HepG2 (cell line): ENCODE measurements around the gene IQCE. TPM values are rescaled to one million over a fixed set of nuclear protein-coding genes. Genes with fewer than 3 reads are reported as not detected.
A peak's percentile ranks its signal among the peaks of the same experiment; 100 is the strongest.

Source experiments
- AGO2 ChIP-seq: fragments of 200-400 bp; formaldehyde crosslinking; optimal IDR thresholded peaks from 2 replicates; pipeline ENCODE3; 2017; ENCODE audit warnings: mild to moderate bottlenecking, low read depth, low read length, moderate library complexity
- ESRRA ChIP-seq: sonication (generic); formaldehyde crosslinking; IDR thresholded peaks from 2 replicates; pipeline ENCODE4 v1.5.1; 2020; ENCODE audit warnings: mild to moderate bottlenecking, low read depth, missing genetic modification reagents
- EZH2 ChIP-seq: conservative IDR thresholded peaks from 2 replicates; pipeline ENCODE4 v1.6.1; 2012; ENCODE audit warnings: mild to moderate bottlenecking, low read depth, low read length, moderate library complexity
- FOXA3 ChIP-seq: IDR thresholded peaks from 2 replicates; pipeline ENCODE4 v1.6.1; 2016; ENCODE audit warnings: missing genetic modification reagents, missing compliant biosample characterization
- HNF4A ChIP-seq: sonication (generic); formaldehyde crosslinking; IDR thresholded peaks from 2 replicates; pipeline ENCODE4 v1.4.0; 2020; ENCODE audit warnings: missing genetic modification reagents
- NONO ChIP-seq, 2 experiments: fragments of 450-650 bp in 1 of 2; sonication (generic) in 1 of 2; formaldehyde crosslinking in 1 of 2; IDR thresholded peaks in 1 of 2; conservative IDR thresholded peaks in 1 of 2; 2 replicates each; pipeline versions ENCODE4 v1.6.1 to v1.8.0; 2017 to 2022; ENCODE audit warnings: mild to moderate bottlenecking in 1 of 2, missing genetic modification reagents in 1 of 2, moderate library complexity in 1 of 2
- ONECUT2 ChIP-seq: sonication (generic); formaldehyde crosslinking; IDR thresholded peaks from 2 replicates; pipeline ENCODE4 v1.4.0; 2020; ENCODE audit warnings: missing genetic modification reagents
- PCBP1 ChIP-seq: fragments of 200-400 bp; formaldehyde crosslinking; IDR thresholded peaks from 2 replicates; pipeline ENCODE4 v1.6.1; 2017; ENCODE audit warnings: mild to moderate bottlenecking, low read depth, low read length, borderline replicate concordance
- RFXAP ChIP-seq: sonication (generic); formaldehyde crosslinking; IDR thresholded peaks from 2 replicates; pipeline ENCODE4 v1.4.0; 2020; ENCODE audit warnings: missing genetic modification reagents, borderline replicate concordance
- SALL1 ChIP-seq: sonication (generic); formaldehyde crosslinking; IDR thresholded peaks from 2 replicates; pipeline ENCODE4 v1.8.0; 2022; ENCODE audit warnings: mild to moderate bottlenecking, missing genetic modification reagents
- YEATS2 ChIP-seq: sonication (generic); formaldehyde crosslinking; IDR thresholded peaks from 2 replicates; pipeline ENCODE4 v1.4.0; 2020; ENCODE audit warnings: missing genetic modification reagents, borderline replicate concordance
- ZFP41 ChIP-seq: sonication (generic); formaldehyde crosslinking; IDR thresholded peaks from 2 replicates; pipeline ENCODE4 v1.4.0; 2020; ENCODE audit warnings: mild to moderate bottlenecking, missing genetic modification reagents, borderline replicate concordance
- ZNF276 ChIP-seq: sonication (generic); formaldehyde crosslinking; IDR thresholded peaks from 2 replicates; pipeline ENCODE4 v1.4.0; 2020; ENCODE audit warnings: mild to moderate bottlenecking, low read depth, missing genetic modification reagents
- ZNF331 ChIP-seq: sonication (generic); formaldehyde crosslinking; IDR thresholded peaks from 2 replicates; pipeline ENCODE4 v1.4.0; 2020; ENCODE audit warnings: missing genetic modification reagents
- ZNF503 ChIP-seq: sonication (generic); formaldehyde crosslinking; IDR thresholded peaks from 2 replicates; pipeline ENCODE4 v1.4.0; 2020; ENCODE audit warnings: missing genetic modification reagents
- ZNF550 ChIP-seq: sonication (generic); formaldehyde crosslinking; IDR thresholded peaks from 2 replicates; pipeline ENCODE4 v1.4.0; 2020; ENCODE audit warnings: mild to moderate bottlenecking, missing genetic modification reagents, borderline replicate concordance
- ZNF567 ChIP-seq: sonication (generic); formaldehyde crosslinking; IDR thresholded peaks from 2 replicates; pipeline ENCODE4 v1.8.1; 2023; ENCODE audit warnings: mild to moderate bottlenecking, missing genetic modification reagents, borderline replicate concordance
- ZNF781 ChIP-seq: sonication (generic); formaldehyde crosslinking; IDR thresholded peaks from 2 replicates; pipeline ENCODE4 v1.5.1; 2020; ENCODE audit warnings: borderline replicate concordance, mild to moderate bottlenecking, missing genetic modification reagents; ENCODE audit errors: not compliant biosample characterization
- polyA plus RNA-seq, 8 experiments: library from polyadenylated mRNA; depleted of rRNA in 3 of 8; stranded (reverse) in 7 of 8; unstranded in 1 of 8; fragments of >200 nt; fragmentation: Illumina TruSeq in 4 of 8; extraction: Trizol in 4 of 8; gene quantifications; 2 replicates each; pipeline versions ENCODE4 v1.2.1 to v1.2.3, GENCODE V29; 2011 to 2016; ENCODE audit warnings: low read depth in 4 of 8, missing spikeins in 1 of 8, mixed read lengths in 1 of 8; ENCODE audit not compliant: insufficient read depth in 1 of 8
- total RNA-seq, 5 experiments: library from RNA; depleted of rRNA; stranded (reverse); fragments of >200 nt; fragmentation: Illumina TruSeq; extraction: Trizol; gene quantifications; 2 replicates each; pipeline ENCODE4 v1.2.3, GENCODE V29; 2016; ENCODE audit warnings: low read depth in 1 of 5
- TF ChIP-seq, protein P1 (sequence below): sonication (generic); formaldehyde crosslinking; IDR thresholded peaks from 2 replicates; pipeline ENCODE4 v1.4.0; 2020; ENCODE audit warnings: missing genetic modification reagents

Gene IQCE
- total and polyA plus RNA-seq, 2 of the 13 experiments (the other 11 are each of a cell fraction or from before 2014, with no cell fraction given): 1.5 to 2.5 TPM

GRCh38 chr7:2566890-2567678 lies 8.3 kb downstream of the IQCE start (continued):
- TF ChIP-seq ZNF276 (CRISPR knock-in tag) (no peak), ZNF550 (CRISPR knock-in tag) (no peak), FOXA3 (CRISPR knock-in tag) (no peak), ZNF331 (CRISPR knock-in tag) (no peak), AGO2 (no peak), SALL1 (CRISPR knock-in tag) (peak; percentile 38), ZNF567 (CRISPR knock-in tag) (no peak), HNF4A (CRISPR knock-in tag) (0 out of 2 replicates have a peak, but pooled peaks have one; percentile 5), RFXAP (no peak), ZFP41 (no peak), ZNF781 (CRISPR knock-in tag) (no peak), ESRRA (no peak), YEATS2 (no peak), ONECUT2 (CRISPR knock-in tag) (no peak), PCBP1 (no peak), ZNF503 (CRISPR knock-in tag) (no peak), NONO (IDR thresholded peaks at IDR 0.05) (no peak), NONO (CRISPR knock-in tag; conservative IDR thresholded peaks at IDR 0.05) (no peak; the same call in 1 of the 2 replicates), EZH2 (no peak)
- TF ChIP-seq, protein P1, sequence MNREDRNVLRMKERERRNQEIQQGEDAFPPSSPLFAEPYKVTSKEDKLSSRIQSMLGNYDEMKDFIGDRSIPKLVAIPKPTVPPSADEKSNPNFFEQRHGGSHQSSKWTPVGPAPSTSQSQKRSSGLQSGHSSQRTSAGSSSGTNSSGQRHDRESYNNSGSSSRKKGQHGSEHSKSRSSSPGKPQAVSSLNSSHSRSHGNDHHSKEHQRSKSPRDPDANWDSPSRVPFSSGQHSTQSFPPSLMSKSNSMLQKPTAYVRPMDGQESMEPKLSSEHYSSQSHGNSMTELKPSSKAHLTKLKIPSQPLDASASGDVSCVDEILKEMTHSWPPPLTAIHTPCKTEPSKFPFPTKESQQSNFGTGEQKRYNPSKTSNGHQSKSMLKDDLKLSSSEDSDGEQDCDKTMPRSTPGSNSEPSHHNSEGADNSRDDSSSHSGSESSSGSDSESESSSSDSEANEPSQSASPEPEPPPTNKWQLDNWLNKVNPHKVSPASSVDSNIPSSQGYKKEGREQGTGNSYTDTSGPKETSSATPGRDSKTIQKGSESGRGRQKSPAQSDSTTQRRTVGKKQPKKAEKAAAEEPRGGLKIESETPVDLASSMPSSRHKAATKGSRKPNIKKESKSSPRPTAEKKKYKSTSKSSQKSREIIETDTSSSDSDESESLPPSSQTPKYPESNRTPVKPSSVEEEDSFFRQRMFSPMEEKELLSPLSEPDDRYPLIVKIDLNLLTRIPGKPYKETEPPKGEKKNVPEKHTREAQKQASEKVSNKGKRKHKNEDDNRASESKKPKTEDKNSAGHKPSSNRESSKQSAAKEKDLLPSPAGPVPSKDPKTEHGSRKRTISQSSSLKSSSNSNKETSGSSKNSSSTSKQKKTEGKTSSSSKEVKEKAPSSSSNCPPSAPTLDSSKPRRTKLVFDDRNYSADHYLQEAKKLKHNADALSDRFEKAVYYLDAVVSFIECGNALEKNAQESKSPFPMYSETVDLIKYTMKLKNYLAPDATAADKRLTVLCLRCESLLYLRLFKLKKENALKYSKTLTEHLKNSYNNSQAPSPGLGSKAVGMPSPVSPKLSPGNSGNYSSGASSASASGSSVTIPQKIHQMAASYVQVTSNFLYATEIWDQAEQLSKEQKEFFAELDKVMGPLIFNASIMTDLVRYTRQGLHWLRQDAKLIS (CRISPR knock-in tag): no peak
